ENCODE data around the gene GCHFR. TPM values are rescaled to one million over a fixed set of nuclear protein-coding genes. Genes with fewer than 3 reads are reported as not detected.

Gene GCHFR
- total RNA-seq, 1 donor from 2014 or later, result 13.0 TPM

DNA sequence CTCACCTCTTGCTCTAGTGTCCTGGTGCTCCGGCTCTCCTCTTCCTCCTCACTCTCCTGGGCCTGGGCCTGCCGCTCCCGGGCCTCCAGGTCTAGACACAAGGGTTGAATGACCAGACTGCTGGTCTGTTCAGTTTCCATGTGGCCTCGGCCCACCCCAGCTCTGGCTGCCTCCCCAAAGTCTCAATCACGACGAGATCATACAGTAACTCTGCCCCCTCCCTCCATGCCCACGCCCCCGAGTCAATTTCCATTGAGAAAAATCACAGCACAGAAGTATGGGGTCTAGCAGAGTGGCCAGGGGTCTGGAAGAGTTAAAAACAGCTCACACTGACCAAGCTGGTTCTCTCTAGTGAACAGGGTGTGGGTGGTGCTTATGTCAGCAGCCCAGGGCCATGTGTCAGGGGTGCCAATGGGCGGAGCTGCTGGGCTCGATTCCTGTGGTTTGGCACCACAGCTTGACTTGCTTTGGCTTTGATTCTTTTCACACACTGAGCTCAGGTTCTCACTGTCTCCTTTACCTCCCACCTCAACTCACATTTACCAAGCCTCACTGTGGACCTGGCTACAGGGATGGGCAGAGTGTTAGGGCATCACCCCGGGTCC, 12.8 kb downstream of the GCHFR start:
- peak; percentile 95 for ATAC-seq

DNA sequence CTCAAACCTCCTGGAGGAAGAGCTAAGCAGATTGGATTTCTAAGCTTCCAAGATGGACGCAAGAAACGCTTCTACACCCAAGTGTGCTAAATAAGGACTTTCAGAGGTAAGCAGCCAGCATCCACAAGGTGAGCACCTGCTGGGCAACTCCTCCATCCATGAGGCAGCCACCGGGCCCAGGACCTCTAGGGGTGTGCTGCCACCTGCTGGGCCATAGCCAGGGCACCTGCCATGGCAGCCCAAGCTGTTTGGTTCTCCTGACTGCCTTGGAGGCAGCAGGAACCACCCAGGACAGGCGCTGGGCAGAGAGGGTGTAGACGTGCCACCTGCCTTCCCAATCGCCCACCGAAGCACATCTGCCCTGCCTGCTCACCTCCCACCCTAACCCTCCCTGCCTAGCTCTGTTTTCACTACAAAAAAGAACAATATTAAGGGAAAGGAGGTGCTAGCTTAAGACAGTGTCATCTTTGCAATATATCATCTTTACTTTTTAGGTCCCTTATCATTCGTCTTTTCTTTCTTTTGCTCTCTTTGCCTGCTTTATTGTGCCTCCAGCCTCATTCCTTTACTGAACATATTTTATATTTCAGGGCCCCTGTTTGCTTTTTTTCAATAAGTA, 18.9 kb downstream of the GCHFR start:
- ATAC-seq, result peak; percentile 85

DNA sequence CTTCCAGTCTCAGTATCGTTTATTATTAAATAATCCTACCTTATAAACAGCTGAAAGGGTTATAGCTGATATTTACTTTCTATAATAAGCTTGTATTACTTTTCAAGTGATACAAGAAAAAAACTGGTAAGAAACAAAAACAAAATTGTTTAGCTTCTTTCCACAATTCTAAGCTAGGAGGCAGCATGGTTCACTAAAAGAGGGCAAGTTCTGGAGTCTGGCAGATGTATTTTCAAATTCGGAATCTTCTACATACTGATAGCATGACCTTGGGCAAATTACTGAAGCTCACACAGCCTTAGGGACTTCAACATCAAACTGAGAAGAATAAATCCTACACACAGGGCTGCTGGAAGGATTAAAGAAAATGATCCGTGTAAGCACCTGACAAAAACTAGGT, 21.3 kb downstream of the GCHFR start:
- ATAC-seq, result no peak

DNA sequence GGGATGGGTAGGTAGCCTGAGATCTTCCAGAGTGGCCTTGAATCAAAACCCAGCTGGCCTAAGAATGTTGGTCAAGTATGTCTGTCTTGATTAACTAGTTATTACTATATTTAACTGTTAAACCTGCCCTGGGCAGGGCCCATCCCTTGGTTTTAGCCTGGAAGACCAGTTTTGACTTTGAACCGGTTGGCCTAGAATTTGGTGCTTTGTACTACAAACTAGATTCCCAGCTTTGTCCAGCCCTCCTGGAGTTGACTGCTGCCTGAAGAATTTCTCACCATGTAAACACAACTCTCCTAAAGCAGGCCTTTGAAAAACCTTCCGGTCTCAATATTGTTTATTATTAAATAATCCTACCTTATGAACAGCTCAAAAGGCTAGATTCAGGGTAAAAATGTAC, 21.9 kb downstream of the GCHFR start:
- ATAC-seq, result peak; percentile 74

GRCh38 chr15:40787344-40787841, 23.5 kb downstream of the GCHFR start:
- peak; percentile 65 for ATAC-seq

- peak; percentile 12 for ATAC-seq
Observed at GRCh38 chr15:40787991-40788390, 24.1 kb downstream of the GCHFR start.

GRCh38 chr15:40789119-40789518, 25.3 kb downstream of the GCHFR start:
- no peak for ATAC-seq

DNA sequence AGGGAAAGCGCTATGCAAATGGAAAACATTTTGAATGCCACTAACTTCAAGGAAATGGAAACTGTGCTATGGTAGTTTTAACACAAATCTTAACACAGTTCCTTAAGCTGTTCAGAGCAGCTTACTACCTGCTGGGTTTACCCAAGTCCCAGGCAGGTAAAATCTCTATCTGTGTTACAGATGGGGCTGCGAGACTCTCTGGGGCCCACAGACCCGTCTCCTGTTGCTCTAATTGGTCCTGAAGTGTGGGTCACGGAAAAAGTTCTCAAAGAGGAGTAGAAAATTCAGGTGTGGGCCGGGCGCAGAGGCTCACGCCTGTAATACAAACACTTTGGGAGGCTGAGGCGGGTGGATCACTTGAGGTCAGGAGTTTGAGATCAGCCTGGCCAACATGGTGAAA, 26.1 kb downstream of the GCHFR start:
- ATAC-seq, result no peak

- no peak for ATAC-seq
Observed at GRCh38 chr15:40790718-40791117, 26.9 kb downstream of the GCHFR start.

DNA sequence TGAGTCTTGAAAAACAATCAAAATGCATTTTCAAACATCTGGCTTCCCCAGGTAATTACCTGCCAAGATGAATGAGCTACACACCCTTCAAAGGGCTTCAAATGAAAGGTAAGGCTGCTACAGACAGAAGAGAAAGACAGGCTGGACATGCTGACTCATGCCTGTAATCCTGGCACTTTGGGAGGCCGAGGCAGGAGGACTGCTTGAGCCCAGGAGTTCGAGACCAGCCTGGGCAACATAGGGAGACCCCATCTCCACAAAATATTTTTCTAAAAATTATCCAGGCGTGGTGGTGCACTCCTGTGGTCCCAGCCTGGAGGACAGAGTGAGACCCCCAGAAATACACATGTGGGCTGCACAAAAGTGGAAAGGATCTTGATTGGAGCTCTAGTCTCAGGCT, 28.5 kb downstream of the GCHFR start:
- no peak for ATAC-seq

GRCh38 chr15:40793216-40793989, 29.5 kb downstream of the GCHFR start:
- peak; percentile 79 for ATAC-seq

DNA sequence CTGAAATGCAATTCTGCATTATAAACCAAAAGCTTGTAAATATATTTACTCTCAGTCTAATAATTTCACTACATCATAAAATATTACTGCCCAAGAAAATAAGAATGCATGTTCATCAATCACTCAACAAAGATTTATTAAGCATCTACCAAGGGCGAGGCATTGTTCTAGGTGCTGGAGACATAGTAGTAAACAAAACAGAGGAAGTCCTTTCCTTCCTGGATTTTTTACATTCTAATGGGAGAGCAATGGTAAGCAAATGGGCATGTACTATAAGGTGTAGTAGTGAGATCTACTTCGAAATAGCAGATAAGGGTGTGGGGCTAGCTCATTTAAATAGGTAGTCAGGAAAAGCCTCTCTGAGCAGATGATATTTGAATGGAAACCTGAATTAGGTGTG, 32.2 kb downstream of the GCHFR start:
- no peak for ATAC-seq

DNA sequence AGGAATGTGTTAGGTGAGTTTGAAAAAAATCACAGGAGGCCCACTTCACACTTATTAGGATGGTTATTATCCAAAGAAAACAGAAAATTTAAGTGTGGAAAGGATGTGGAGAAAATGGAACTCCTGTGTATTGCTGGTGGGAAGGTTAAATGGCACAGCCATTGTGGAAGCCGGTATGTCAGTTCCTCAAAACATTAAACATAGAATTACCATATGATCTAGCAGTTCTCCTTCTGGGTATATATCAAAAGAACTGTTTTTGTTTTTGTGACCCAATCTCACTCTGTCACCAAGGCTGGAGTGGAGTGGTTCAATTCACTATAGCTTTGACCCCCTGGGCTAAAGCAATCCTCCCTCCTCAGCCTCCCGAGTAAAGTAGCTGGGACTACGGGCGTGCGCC, 32.6 kb downstream of the GCHFR start:
- ATAC-seq, result no peak

GRCh38 chr15:40799523-40799922, 35.7 kb downstream of the GCHFR start:
- ATAC-seq, result no peak

GRCh38 chr15:40803076-40803475, 39.2 kb downstream of the GCHFR start:
- ATAC-seq, result no peak

DNA sequence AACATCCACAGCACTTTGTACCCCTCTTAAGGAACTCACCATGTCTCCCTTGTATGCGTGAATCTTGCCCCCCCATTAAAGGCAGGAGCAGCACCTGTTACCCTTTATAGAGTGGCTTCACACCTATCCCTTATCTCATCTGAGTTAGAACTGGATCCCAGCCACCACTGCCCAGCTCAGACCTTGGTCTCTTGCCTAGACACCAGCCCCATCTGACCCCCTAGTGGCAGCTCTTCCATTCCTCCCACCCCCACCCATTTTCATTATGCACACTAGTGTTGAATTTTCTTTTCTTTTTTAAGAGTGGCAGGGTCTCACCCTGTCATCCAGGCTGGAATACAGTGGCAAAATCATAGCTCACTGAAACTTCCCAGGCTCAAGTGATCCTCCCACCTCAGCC, 39.8 kb downstream of the GCHFR start:
- no peak for ATAC-seq

- ATAC-seq, result no peak
Observed at GRCh38 chr15:40806672-40807027, 42.8 kb downstream of the GCHFR start.

DNA sequence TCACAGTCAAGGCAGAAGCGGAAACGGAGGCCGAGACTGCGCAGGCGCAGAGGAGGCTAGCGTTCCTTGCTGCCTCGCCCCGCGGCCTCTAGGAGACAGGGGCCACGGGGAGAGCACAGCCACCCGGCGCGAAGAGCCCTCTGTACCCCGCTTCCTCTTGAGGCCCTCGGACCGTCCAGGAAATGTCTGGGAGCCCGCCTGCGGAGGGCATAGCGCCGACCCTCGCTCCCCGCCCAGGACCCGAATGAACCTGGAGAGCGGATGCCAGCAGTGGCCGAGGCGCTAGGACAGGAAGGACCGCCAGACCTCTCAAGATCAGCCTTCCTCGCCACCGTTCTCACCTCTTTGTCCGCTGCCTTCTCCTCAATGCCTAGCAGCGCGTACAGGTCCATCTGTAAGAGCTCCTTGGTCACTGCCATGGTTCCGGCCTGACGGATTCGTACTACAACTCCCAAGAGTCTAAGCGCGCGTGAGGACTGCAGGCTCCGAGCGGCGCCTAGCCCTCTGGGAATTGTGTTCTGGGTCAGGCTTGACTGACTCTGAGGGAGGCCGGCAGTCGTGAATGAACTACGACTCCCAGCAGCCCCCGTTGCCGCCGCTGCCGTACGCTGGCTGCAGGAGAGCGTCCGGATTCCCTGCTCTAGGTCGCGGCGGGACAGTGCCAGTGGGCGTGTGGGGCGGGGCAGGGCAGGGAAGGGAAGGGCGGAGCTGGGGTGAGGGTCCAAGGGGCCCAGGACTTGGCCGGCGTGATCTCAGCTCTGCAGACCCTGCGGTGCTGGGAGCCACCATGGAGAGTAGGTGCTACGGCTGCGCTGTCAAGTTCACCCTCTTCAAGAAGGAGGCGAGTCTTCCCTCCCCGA, 43.4 kb downstream of the GCHFR start, which contains the start of the genes DNAJC17 and ZFYVE19:
Gene DNAJC17 (minus strand): TSS at position 446 of the 860 bp plus-strand sequence. CDS start 27 bp downstream, at position 419.
Gene ZFYVE19 (plus strand): TSS at position 62 of the 860 bp plus-strand sequence. CDS start 501 bp downstream, at position 563.
- peak; percentile 97 for ATAC-seq

DNA sequence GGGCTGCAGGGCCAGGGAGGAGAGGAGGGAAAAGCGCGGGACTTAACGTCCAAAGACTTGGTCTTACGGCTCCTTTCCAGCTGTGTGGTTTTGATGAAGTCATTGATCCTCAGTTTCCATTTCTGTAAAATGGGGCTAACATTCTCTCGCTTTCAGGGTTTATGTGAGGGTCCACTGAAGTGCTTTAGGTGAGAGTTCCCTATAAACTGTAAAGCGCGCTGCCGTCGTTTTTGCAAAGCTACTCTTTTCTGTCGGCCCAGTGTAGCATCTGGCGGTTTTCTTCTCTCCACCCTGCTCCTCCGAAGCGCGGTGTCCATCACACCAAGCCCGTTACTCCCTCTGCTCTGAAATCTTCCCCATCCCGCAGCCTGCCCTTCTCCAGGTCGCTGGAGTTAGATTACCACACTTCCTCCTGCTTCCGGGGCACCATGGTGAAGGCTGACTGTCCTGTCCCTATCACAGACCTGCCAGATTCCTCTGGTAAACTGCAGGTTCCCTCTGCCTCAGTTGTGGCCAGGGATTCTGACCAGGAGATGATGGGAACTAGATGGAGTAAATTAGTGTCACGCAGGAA, 44.1 kb downstream of the GCHFR start:
- peak; percentile 1 for ATAC-seq

GRCh38 chr15:40808861-40809450, 45.1 kb downstream of the GCHFR start:
- no peak for ATAC-seq

- ATAC-seq, result no peak
Observed at GRCh38 chr15:40812721-40813425, 49.0 kb downstream of the GCHFR start.
